Endometrial microvascular endothelial cells (primary cell): ENCODE data around the gene FOLR1. TPM values are rescaled to one million over a fixed set of nuclear protein-coding genes. Genes with fewer than 3 reads are reported as not detected.
"Not testable (repeated sequence)": the region's sequence is repeated elsewhere in the genome, so short reads cannot be mapped to it uniquely, and the experiment has no call there.

Source experiments
- in situ Hi-C: cut with HindIII; loops from 2 replicates; pipeline ENCODE4 v1.10.0; 2017; ENCODE audit warnings: low sequenced_read_pairs, low pct_unique_long_range_greater_than_20kb; ENCODE audit errors: inconsistent ontology term
- total RNA-seq: library from RNA; depleted of rRNA; stranded (reverse); fragments of >200 nt; gene quantifications from one replicate; pipeline ENCODE4 v1.2.3, GENCODE V29; 2015; ENCODE audit errors: inconsistent ontology term

FOLR1 gene
- not detected for total RNA-seq

GRCh38 chr11:72191961-72192381 lies at the start of gene FOLR1:
FOLR1 (plus strand) TSS chr11:72192140; CDS start chr11:72192174, 34 bp downstream.
- in situ Hi-C loops, result no loop called here

- in situ Hi-C loops, result not testable (repeated sequence)
Observed at GRCh38 chr11:72142543-72142942, 49.4 kb upstream of the FOLR1 start.

- in situ Hi-C loops, result no loop called here
Observed at GRCh38 chr11:72144807-72145565, 47.0 kb upstream of the FOLR1 start.

DNA sequence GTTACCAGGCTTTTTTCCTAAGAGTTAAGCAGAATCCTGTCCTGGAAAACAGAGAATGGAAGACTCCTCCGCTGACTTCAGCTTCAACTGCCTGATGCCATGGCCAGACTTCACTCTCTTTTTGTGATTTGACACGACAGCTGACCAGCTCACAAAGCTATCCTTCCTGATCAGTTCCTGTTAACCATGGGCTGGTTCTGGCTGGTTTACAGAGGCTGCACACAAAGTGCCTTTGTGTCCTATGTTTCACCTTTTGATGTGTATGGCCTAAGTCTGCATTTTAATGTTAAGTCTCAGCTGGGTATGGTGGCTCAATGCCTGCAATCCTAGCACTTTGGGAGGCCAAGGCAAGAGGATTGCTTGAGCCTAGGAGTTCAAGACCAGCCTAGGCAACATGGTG lies 45.3 kb upstream of the FOLR1 start:
- in situ Hi-C loops, result no loop called here

- in situ Hi-C loops, result no loop called here
Observed at GRCh38 chr11:72150882-72151281, 41.1 kb upstream of the FOLR1 start.

DNA sequence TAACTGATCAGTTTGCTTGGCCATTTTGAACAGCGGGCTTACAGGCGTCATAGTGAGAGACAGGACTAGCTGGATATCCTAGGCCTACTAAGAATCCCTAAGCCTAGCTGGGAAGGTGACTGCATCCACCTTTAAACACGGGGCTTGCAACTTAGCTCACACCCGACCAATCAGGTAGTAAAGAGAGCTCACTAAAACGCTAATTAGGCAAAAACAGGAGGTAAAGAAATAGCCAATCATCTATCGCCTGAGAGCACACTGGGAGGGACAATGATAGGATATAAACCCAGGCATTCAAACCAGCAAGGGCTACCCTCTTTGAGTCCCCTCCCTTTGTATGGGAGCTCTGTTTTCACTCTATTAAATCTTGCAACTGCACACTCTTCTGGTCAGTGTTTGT lies 38.1 kb upstream of the FOLR1 start:
- in situ Hi-C loops, result not testable (repeated sequence)

DNA sequence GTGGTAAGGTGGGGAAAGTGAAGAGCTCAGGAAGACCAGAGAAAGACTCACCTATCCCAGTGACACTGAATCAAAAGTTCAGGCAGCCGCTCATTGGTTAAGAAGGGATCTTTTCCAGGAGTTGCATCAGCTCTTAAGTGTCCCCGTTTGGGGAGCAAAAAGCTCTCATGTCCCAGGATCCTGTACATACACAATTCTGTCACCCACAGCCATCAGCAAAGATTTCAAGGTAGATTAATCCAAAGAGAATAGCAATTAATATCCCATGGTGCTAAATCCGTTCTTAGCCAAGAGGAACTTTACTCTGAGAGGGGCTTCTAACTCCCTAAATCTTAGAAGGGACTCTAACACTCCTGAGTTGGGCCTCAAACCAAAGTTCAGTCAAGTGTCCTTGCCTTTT lies 37.1 kb upstream of the FOLR1 start:
- in situ Hi-C loops, result no loop called here

- in situ Hi-C loops, result no loop called here
Observed at GRCh38 chr11:72155751-72156150, 36.2 kb upstream of the FOLR1 start.

- in situ Hi-C loops, result no loop called here
Observed at GRCh38 chr11:72157131-72157530, 34.8 kb upstream of the FOLR1 start.

- in situ Hi-C loops, result no loop called here
Observed at GRCh38 chr11:72160319-72160718, 31.6 kb upstream of the FOLR1 start.

DNA sequence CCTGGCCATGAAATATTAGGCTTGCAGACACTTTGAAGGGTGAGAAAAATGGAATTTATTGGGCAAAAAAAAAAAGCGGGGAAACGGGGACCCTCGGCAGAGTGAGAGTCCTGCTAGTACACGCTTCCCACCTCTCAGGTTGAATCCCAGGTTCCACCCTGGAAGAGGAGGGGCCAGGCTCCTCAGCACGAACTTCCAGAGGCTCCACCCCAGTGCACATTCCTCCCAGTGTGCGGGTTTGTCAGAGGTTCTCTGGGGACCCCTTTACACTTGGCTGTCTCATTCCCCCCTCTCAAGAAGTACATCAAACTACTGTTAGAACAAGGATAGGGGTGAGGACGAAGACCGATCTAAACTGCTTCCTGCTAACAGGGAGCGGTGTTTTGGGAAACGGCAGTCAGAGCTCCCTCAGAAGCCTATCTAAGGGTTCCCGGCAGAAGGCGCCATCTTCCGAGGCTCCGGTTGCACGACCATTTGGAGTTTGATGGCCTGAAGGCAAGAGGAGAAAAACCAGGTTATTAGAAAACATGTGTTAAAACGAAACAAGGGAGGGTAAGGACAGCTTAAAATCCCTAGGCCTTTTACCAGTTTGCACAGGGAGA lies 28.9 kb upstream of the FOLR1 start:
- in situ Hi-C loops, result no loop called here

GRCh38 chr11:72164187-72164586 lies 27.8 kb upstream of the FOLR1 start:
- in situ Hi-C loops, result not testable (repeated sequence)

GRCh38 chr11:72169046-72169555 lies 22.8 kb upstream of the FOLR1 start:
- in situ Hi-C loops, result not testable (repeated sequence)

GRCh38 chr11:72169754-72170153 lies 22.2 kb upstream of the FOLR1 start:
- in situ Hi-C loops, result not testable (repeated sequence)

GRCh38 chr11:72172043-72172442 lies 19.9 kb upstream of the FOLR1 start:
- in situ Hi-C loops, result not testable (repeated sequence)

DNA sequence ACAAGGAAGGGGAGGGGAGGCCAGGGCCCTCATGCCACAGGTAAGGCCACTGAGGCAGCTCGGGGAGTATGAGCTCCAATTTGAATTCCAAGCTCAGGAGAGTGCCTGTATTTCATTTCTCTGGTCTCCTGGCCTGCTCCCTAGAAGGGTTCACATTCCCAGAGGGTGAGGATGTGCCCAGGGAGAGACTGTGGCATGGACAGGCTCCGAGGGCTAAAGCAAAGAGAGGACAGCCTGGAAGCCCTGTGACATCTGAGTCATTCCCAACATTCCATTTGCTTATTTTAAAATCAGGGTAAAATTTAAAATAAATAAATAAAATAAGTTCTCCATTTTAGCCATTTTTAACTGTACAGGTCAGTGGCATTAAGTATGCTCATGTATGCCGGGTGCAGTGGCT lies 18.6 kb upstream of the FOLR1 start:
- in situ Hi-C loops, result no loop called here

- in situ Hi-C loops, result no loop called here
Observed at GRCh38 chr11:72174302-72175070, 17.5 kb upstream of the FOLR1 start.

DNA sequence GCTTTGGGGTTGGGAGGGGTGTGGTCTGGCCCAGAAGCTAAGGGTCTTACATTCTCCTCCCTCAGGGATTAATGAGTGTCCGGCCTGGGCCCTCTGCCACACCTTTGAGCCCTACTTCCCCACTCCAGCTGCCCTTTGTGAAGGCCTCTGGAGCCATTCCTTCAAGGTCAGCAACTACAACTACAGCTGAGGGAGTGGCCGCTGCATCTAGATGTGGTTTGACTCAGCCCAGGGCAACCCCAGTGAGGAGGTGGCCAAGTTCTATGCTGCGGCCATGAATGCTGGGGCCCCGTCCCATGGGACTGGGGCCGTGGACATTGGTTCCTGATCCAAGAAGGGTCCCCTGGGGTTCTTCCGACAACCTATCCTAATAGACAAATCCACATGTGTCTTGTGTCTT lies 14.3 kb upstream of the FOLR1 start:
- in situ Hi-C loops, result no loop called here

DNA sequence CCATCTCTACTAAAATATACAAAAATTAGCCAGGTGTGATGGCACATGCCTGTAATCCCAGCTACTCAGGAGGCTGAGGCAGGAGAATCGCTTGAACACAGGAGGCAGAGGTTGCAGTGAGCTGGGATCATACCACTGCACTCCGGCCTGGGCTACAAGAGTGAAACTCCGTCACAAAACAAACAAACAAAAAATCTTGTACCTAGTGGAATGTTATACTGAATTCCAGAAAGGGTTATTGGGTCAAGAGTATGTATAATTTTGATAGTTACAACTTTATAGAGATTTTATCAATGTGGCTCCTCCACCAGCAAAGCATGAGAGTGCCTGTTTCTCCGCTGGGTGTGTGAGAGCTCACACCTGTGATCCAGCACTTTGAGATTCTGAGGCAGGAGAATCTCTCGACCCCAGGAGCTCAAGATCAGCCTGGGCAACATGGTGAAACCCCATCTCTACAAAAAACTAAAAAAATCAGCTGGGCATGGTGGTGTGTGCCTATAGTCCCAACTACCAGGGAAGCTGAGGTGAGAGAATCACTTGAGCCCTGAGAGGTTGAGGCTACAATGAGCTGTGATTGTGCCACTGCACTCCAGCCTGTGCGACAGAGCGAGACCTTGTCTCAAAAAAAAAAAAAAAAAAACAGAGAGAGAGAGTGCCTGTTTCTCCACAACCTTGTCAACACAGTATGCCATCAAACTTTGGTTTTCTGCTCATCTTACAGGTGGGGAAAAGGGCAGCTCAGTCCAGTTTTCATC lies 12.7 kb upstream of the FOLR1 start:
- in situ Hi-C loops, result no loop called here
